HG03159 (cell line): ENCODE results near the gene AP2B1.

Experiments
- ATAC-seq: cut with Tn5 transposase; IDR thresholded peaks from one replicate; pipeline ENCODE4 v1.9.1; 2021; ENCODE audit warnings: mild to moderate bottlenecking, moderate library complexity; ENCODE audit not compliant: unreplicated experiment

Gene AP2B1

GRCh38 chr17:35727635-35728034 is 140.5 kb downstream of the AP2B1 start:
- no peak for ATAC-seq

GRCh38 chr17:35728551-35728950 is 141.4 kb downstream of the AP2B1 start:
- no peak for ATAC-seq

GRCh38 chr17:35729405-35729833 is 142.3 kb downstream of the AP2B1 start:
- no peak for ATAC-seq

- no peak for ATAC-seq
Measured at GRCh38 chr17:35730400-35731005, 143.4 kb downstream of the AP2B1 start.

- no peak for ATAC-seq
Measured at GRCh38 chr17:35731239-35731916, 144.3 kb downstream of the AP2B1 start, which contains the start of gene RASL10B. Gene RASL10B, plus strand, starts transcription at chr17:35731639. Its CDS starts 3,546 bp downstream, at chr17:35735185.

- no peak for ATAC-seq
Measured at GRCh38 chr17:35731917-35732805, 145.0 kb downstream of the AP2B1 start.

GRCh38 chr17:35732806-35733136 is 145.6 kb downstream of the AP2B1 start:
- ATAC-seq = no peak

GRCh38 chr17:35733366-35733765 is 146.2 kb downstream of the AP2B1 start:
- ATAC-seq = no peak

- ATAC-seq = no peak
Measured at GRCh38 chr17:35734396-35734795, 147.3 kb downstream of the AP2B1 start.

- no peak for ATAC-seq
Measured at GRCh38 chr17:35735036-35735805, 148.1 kb downstream of the AP2B1 start.

- ATAC-seq = no peak
Measured at GRCh38 chr17:35736236-35736635, 149.1 kb downstream of the AP2B1 start.

GRCh38 chr17:35738519-35739133 is 151.5 kb downstream of the AP2B1 start:
- ATAC-seq = no peak

- ATAC-seq = no peak
Measured at GRCh38 chr17:35740216-35740615, 153.1 kb downstream of the AP2B1 start.

GRCh38 chr17:35740997-35741931 is 154.1 kb downstream of the AP2B1 start:
- ATAC-seq = no peak

GRCh38 chr17:35742496-35742895 is 155.4 kb downstream of the AP2B1 start:
- ATAC-seq = no peak

- ATAC-seq = no peak
Measured at GRCh38 chr17:35742896-35743477, 155.9 kb downstream of the AP2B1 start.

GRCh38 chr17:35743626-35744328 is 156.7 kb downstream of the AP2B1 start:
- no peak for ATAC-seq

GRCh38 chr17:35744830-35745229 is 157.7 kb downstream of the AP2B1 start:
- ATAC-seq = no peak
